ENCODE results near the gene ARHGAP26.
"Not testable (repeated sequence)": the region's sequence is repeated elsewhere in the genome, so short reads cannot be mapped to it uniquely, and the experiment has no call there.

Gene ARHGAP26

GRCh38 chr5:143199843-143200242 is 429.7 kb downstream of the ARHGAP26 start:
- no peak for DNase-seq

- no peak for DNase-seq
These were observed 430.7 kb downstream of the ARHGAP26 start for GRCh38 chr5:143200781-143201398.

- no peak for DNase-seq
These were observed 431.4 kb downstream of the ARHGAP26 start for GRCh38 chr5:143201589-143201988.

GRCh38 chr5:143203301-143203956 is 433.3 kb downstream of the ARHGAP26 start:
- DNase-seq = not testable (repeated sequence)

- DNase-seq = no peak
These were observed 434.5 kb downstream of the ARHGAP26 start for GRCh38 chr5:143204474-143205246.

GRCh38 chr5:143205386-143205785 is 435.2 kb downstream of the ARHGAP26 start:
- no peak for DNase-seq

GRCh38 chr5:143205883-143206195 is 435.7 kb downstream of the ARHGAP26 start:
- no peak for DNase-seq

GRCh38 chr5:143206196-143207053 is 436.2 kb downstream of the ARHGAP26 start:
- DNase-seq = no peak

- no peak for DNase-seq
These were observed 436.9 kb downstream of the ARHGAP26 start for GRCh38 chr5:143207058-143207457.

GRCh38 chr5:143207563-143208364 is 437.6 kb downstream of the ARHGAP26 start:
- DNase-seq = no peak

- no peak for DNase-seq
These were observed 438.1 kb downstream of the ARHGAP26 start for GRCh38 chr5:143208365-143208641.

- no peak for DNase-seq
These were observed 438.8 kb downstream of the ARHGAP26 start for GRCh38 chr5:143208781-143209510.

GRCh38 chr5:143209881-143210395 is 439.8 kb downstream of the ARHGAP26 start:
- DNase-seq = no peak

GRCh38 chr5:143210576-143210975 is 440.4 kb downstream of the ARHGAP26 start:
- DNase-seq = no peak

GRCh38 chr5:143212261-143212660 is 442.1 kb downstream of the ARHGAP26 start:
- no peak for DNase-seq

- DNase-seq = no peak
These were observed 443.2 kb downstream of the ARHGAP26 start for GRCh38 chr5:143213231-143213850.

- DNase-seq = no peak
These were observed 443.7 kb downstream of the ARHGAP26 start for GRCh38 chr5:143213851-143214363.

- DNase-seq = no peak
These were observed 444.3 kb downstream of the ARHGAP26 start for GRCh38 chr5:143214458-143214857.

- DNase-seq = no peak
These were observed 444.7 kb downstream of the ARHGAP26 start for GRCh38 chr5:143214890-143215289.

GRCh38 chr5:143215690-143216089 is 445.5 kb downstream of the ARHGAP26 start:
- DNase-seq = no peak

- no peak for DNase-seq
These were observed 446.0 kb downstream of the ARHGAP26 start for GRCh38 chr5:143216211-143216610.
